Measurements from ENCODE around the gene ARF4. TPM values are rescaled to one million over a fixed set of nuclear protein-coding genes. Genes with fewer than 3 reads are reported as not detected.

Gene ARF4
- total and polyA plus RNA-seq, 2 experiments from 2014 or later: 144 to 249 TPM

DNA sequence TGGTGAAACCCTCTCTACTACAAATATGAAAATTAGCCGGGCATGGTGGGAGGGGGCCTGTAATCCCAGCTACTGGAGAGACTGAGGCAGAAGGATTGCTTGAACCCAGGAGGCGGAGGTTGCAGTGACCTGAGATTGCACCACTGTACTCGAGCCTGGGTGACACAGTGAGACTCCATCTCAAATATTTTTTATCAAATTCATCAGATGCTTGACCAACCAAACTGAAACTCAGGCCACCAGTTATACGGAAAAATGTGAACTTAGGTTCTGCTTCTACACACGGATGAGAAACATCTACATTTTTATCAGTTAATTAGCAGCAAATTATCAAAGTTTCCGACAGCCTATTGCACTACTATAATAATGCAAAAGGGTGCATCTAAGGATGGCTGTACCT lies 4.8 kb downstream of the ARF4 start:
- no peak for DNase-seq (ENCODE audit: low spot score)
- H4K20me1 ChIP-seq (replicated peaks; ENCODE audit: insufficient read depth): peaks cover 58% of the 10 kb centered on the region
- no peak overlapping the region for H3K4me3 Mint-ChIP-seq
- H3K27me3 ChIP-seq (ENCODE audit: insufficient read depth): no peaks in the 10 kb centered on the region
- H3K9me3 Mint-ChIP-seq: no peaks in the 10 kb centered on the region; the same call in 2 of the 3 replicates
- H3K4me1 ChIP-seq (ENCODE audit: insufficient read depth): peaks cover 9% of the 10 kb centered on the region
- H3K36me3 Mint-ChIP-seq (ENCODE audit: low read depth): peaks cover 34% of the 10 kb centered on the region
- H3K4me1 Mint-ChIP-seq: peaks cover 14% of the 10 kb centered on the region
- no peak overlapping the region for H3K27ac ChIP-seq (ENCODE audit: low read depth)
- H3K27ac Mint-ChIP-seq: no peak overlapping the region
- H3K4me3 ChIP-seq: no peak overlapping the region
- H2AFZ ChIP-seq: no peak overlapping the region
- TF ChIP-seq CTCF (conservative IDR thresholded peaks at IDR 0.05; ENCODE audit: low read depth in 2 of 2) (no peak), ZNF331 (CRISPR knock-in tag; IDR thresholded peaks at IDR 0.05; ENCODE audit: low read depth) (no peak), REST (IDR thresholded peaks at IDR 0.05; ENCODE audit: unreplicated experiment) (no peak), JUNB (IDR thresholded peaks at IDR 0.05; ENCODE audit: unreplicated experiment) (no peak)
- H3K27me3 Mint-ChIP-seq (ENCODE audit: insufficient read depth, low read depth, poor library complexity): peaks cover 6% of the 10 kb centered on the region
- ATAC-seq: no peak
- no peak overlapping the region for H3K4me2 ChIP-seq
- H3F3A ChIP-seq (replicated peaks; ENCODE audit: low read depth): 0 out of 2 replicates have a peak, but pooled peaks cover 5% of the 10 kb centered on the region
- peaks cover 96% of the 10 kb centered on the region for H3K79me2 ChIP-seq (replicated peaks; ENCODE audit: insufficient read depth)
- H3K36me3 ChIP-seq (ENCODE audit: insufficient read depth): no peaks in the 10 kb centered on the region; the same call in 1 of the 2 replicates
- no peaks in the 10 kb centered on the region for H3K9me2 ChIP-seq (ENCODE audit: insufficient read depth)

- Histone ChIP-seq H3F3A (replicated peaks; ENCODE audit: low read depth) (no peaks in the 10 kb centered on the region), H3K9me2 (ENCODE audit: insufficient read depth) (no peaks in the 10 kb centered on the region), H3K79me2 (replicated peaks; ENCODE audit: insufficient read depth) (peaks cover 100% of the 10 kb centered on the region), H3K27ac (ENCODE audit: low read depth) (no peak overlapping the region), H3K4me3 (no peak overlapping the region), H3K36me3 (ENCODE audit: insufficient read depth) (0 out of 2 replicates have a peak, but pooled peaks cover 3% of the 10 kb centered on the region), H3K4me1 (ENCODE audit: insufficient read depth) (no peaks in the 10 kb centered on the region), H3K4me2 (no peak overlapping the region), H2AFZ (no peak overlapping the region), H3K27me3 (ENCODE audit: insufficient read depth) (no peaks in the 10 kb centered on the region), H4K20me1 (replicated peaks; ENCODE audit: insufficient read depth) (peaks cover 55% of the 10 kb centered on the region)
- no peaks in the 10 kb centered on the region for H3K27me3 Mint-ChIP-seq (ENCODE audit: insufficient read depth, low read depth, poor library complexity)
- ATAC-seq: no peak
- H3K36me3 Mint-ChIP-seq (ENCODE audit: low read depth): peaks cover 13% of the 10 kb centered on the region; the same call in 2 of the 3 replicates
- no peaks in the 10 kb centered on the region for H3K9me3 Mint-ChIP-seq
- no peak overlapping the region for H3K27ac Mint-ChIP-seq
- no peak for DNase-seq (ENCODE audit: low spot score)
- H3K4me3 Mint-ChIP-seq: no peak overlapping the region
- H3K4me1 Mint-ChIP-seq: no peaks in the 10 kb centered on the region
- TF ChIP-seq EZH2 (IDR thresholded peaks at IDR 0.05; ENCODE audit: low read depth, unreplicated experiment) (no peak), POLR2AphosphoS5 (IDR thresholded peaks at IDR 0.05; ENCODE audit: low read depth) (no peak), EZH2phosphoT487 (IDR thresholded peaks at IDR 0.05; ENCODE audit: unreplicated experiment) (no peak)
- TF ChIP-seq, protein P1, sequence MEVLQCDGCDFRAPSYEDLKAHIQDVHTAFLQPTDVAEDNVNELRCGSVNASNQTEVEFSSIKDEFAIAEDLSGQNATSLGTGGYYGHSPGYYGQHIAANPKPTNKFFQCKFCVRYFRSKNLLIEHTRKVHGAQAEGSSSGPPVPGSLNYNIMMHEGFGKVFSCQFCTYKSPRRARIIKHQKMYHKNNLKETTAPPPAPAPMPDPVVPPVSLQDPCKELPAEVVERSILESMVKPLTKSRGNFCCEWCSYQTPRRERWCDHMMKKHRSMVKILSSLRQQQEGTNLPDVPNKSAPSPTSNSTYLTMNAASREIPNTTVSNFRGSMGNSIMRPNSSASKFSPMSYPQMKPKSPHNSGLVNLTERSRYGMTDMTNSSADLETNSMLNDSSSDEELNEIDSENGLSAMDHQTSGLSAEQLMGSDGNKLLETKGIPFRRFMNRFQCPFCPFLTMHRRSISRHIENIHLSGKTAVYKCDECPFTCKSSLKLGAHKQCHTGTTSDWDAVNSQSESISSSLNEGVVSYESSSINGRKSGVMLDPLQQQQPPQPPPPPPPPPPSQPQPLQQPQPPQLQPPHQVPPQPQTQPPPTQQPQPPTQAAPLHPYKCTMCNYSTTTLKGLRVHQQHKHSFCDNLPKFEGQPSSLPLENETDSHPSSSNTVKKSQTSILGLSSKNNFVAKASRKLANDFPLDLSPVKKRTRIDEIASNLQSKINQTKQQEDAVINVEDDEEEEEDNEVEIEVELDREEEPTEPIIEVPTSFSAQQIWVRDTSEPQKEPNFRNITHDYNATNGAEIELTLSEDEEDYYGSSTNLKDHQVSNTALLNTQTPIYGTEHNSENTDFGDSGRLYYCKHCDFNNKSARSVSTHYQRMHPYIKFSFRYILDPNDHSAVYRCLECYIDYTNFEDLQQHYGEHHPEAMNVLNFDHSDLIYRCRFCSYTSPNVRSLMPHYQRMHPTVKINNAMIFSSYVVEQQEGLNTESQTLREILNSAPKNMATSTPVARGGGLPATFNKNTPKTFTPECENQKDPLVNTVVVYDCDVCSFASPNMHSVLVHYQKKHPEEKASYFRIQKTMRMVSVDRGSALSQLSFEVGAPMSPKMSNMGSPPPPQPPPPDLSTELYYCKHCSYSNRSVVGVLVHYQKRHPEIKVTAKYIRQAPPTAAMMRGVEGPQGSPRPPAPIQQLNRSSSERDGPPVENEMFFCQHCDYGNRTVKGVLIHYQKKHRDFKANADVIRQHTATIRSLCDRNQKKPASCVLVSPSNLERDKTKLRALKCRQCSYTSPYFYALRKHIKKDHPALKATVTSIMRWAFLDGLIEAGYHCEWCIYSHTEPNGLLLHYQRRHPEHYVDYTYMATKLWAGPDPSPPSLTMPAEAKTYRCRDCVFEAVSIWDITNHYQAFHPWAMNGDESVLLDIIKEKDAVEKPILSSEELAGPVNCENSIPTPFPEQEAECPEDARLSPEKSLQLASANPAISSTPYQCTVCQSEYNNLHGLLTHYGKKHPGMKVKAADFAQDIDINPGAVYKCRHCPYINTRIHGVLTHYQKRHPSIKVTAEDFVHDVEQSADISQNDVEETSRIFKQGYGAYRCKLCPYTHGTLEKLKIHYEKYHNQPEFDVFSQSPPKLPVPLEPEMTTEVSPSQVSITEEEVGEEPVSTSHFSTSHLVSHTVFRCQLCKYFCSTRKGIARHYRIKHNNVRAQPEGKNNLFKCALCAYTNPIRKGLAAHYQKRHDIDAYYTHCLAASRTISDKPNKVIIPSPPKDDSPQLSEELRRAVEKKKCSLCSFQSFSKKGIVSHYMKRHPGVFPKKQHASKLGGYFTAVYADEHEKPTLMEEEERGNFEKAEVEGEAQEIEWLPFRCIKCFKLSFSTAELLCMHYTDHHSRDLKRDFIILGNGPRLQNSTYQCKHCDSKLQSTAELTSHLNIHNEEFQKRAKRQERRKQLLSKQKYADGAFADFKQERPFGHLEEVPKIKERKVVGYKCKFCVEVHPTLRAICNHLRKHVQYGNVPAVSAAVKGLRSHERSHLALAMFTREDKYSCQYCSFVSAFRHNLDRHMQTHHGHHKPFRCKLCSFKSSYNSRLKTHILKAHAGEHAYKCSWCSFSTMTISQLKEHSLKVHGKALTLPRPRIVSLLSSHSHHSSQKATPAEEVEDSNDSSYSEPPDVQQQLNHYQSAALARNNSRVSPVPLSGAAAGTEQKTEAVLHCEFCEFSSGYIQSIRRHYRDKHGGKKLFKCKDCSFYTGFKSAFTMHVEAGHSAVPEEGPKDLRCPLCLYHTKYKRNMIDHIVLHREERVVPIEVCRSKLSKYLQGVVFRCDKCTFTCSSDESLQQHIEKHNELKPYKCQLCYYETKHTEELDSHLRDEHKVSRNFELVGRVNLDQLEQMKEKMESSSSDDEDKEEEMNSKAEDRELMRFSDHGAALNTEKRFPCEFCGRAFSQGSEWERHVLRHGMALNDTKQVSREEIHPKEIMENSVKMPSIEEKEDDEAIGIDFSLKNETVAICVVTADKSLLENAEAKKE (CRISPR knock-in tag; IDR thresholded peaks at IDR 0.05): no peak
- TF ChIP-seq, protein P2, sequence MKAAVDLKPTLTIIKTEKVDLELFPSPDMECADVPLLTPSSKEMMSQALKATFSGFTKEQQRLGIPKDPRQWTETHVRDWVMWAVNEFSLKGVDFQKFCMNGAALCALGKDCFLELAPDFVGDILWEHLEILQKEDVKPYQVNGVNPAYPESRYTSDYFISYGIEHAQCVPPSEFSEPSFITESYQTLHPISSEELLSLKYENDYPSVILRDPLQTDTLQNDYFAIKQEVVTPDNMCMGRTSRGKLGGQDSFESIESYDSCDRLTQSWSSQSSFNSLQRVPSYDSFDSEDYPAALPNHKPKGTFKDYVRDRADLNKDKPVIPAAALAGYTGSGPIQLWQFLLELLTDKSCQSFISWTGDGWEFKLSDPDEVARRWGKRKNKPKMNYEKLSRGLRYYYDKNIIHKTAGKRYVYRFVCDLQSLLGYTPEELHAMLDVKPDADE (IDR thresholded peaks at IDR 0.05): no peak
Observed at GRCh38 chr3:57587905-57588304, 9.2 kb downstream of the ARF4 start.

Measured in GM23338 (cell line).